Mononuclear cell (primary cell): Measurements from ENCODE around the gene TMC8. TPM values are rescaled to one million over a fixed set of nuclear protein-coding genes. Genes with fewer than 3 reads are reported as not detected.

Experiments
- H3K27me3 ChIP-seq: 2 replicates; pipeline ENCODE4 v1.6.0; 2011; ENCODE audit warnings: low read length, control low read depth; ENCODE audit not compliant: insufficient read depth
- H3K4me1 ChIP-seq: 2 replicates; pipeline ENCODE4 v1.5.1; 2011; ENCODE audit warnings: mild to moderate bottlenecking, low read length, control low read depth; ENCODE audit not compliant: insufficient read depth
- H3K4me3 ChIP-seq: 2 replicates; pipeline ENCODE4 v1.5.1; 2011; ENCODE audit warnings: mild to moderate bottlenecking, low read length, moderate library complexity
- H3K9me3 ChIP-seq: 2 replicates; pipeline ENCODE4 v1.5.1; 2011; ENCODE audit warnings: low read depth, mild to moderate bottlenecking, control low read depth, low read length
- total RNA-seq: library from RNA; depleted of rRNA; stranded (reverse); fragments of >200 nt; gene quantifications from one replicate; pipeline ENCODE4 v1.2.3, GENCODE V29; 2012

The TMC8 gene
- total RNA-seq, 1 donor = 138 TPM

- Histone ChIP-seq H3K4me1 (peaks cover 44% of the 10 kb centered on the region), H3K4me3 (no peak overlapping the region), H3K27me3 (no peaks in the 10 kb centered on the region), H3K9me3 (no peaks in the 10 kb centered on the region)
These were observed 53.3 kb downstream of the TMC8 start for GRCh38 chr17:78183916-78184315.

- no peaks in the 10 kb centered on the region for H3K9me3 ChIP-seq
- no peak overlapping the region for H3K4me3 ChIP-seq
- H3K27me3 ChIP-seq = no peaks in the 10 kb centered on the region
- H3K4me1 ChIP-seq = peaks cover 43% of the 10 kb centered on the region
These were observed 53.8 kb downstream of the TMC8 start for GRCh38 chr17:78184351-78184750.

GRCh38 chr17:78184868-78185267 is 54.3 kb downstream of the TMC8 start:
- no peaks in the 10 kb centered on the region for H3K9me3 ChIP-seq
- H3K4me1 ChIP-seq = peaks cover 38% of the 10 kb centered on the region
- H3K4me3 ChIP-seq = no peak overlapping the region
- H3K27me3 ChIP-seq = no peaks in the 10 kb centered on the region

GRCh38 chr17:78185981-78186691 is 55.6 kb downstream of the TMC8 start:
- no peaks in the 10 kb centered on the region for H3K27me3 ChIP-seq
- no peaks in the 10 kb centered on the region for H3K9me3 ChIP-seq
- H3K4me1 ChIP-seq = peaks cover 30% of the 10 kb centered on the region
- no peak overlapping the region for H3K4me3 ChIP-seq

- Histone ChIP-seq H3K9me3 (no peaks in the 10 kb centered on the region), H3K27me3 (no peaks in the 10 kb centered on the region), H3K4me1 (peaks cover 30% of the 10 kb centered on the region), H3K4me3 (peak within 1 kb of the TSS; percentile 38)
These were observed 56.4 kb downstream of the TMC8 start, which contains the start of the genes AFMID and TK1 for GRCh38 chr17:78186692-78187595. TSS of gene AFMID (plus strand) at chr17:78187362. CDS start at chr17:78187371, 9 bp downstream. TSS of gene TK1 (minus strand) at chr17:78187052. CDS start at chr17:78186994, 58 bp downstream.

Other genes with a start within 250 kb of the TMC8 start
- 12.4 TPM for gene TNRC6C, start 172.1 kb upstream of the TMC8 start, total RNA-seq
- gene TMC6, start 2.0 kb upstream of the TMC8 start, total RNA-seq = 136 TPM
- gene C17orf99, start 15.6 kb downstream of the TMC8 start, total RNA-seq = not detected
- gene SYNGR2, start 37.8 kb downstream of the TMC8 start, total RNA-seq = 44.7 TPM
- gene TK1, start 56.3 kb downstream of the TMC8 start, total RNA-seq = 0.94 TPM
- 5.0 TPM for gene AFMID, start 56.6 kb downstream of the TMC8 start, total RNA-seq
- gene BIRC5, start 83.5 kb downstream of the TMC8 start, total RNA-seq = 0.21 TPM
- not detected for gene TMEM235, start 100.9 kb downstream of the TMC8 start, total RNA-seq
- 503 TPM for gene SOCS3, start 229.3 kb downstream of the TMC8 start, total RNA-seq
- gene PGS1, start 247.9 kb downstream of the TMC8 start, total RNA-seq = 62.8 TPM